HK-2 (cell line): ENCODE results near the gene BCR.

ENCODE experiments used
- DNase-seq: peaks from one replicate; pipeline ENCODE4 v3.0.0-alpha.2; 2018; ENCODE audit not compliant: unreplicated experiment

The BCR gene

GRCh38 chr22:23276656-23277582 is 96.6 kb downstream of the BCR start:
- DNase-seq: no peak

- no peak for DNase-seq
Observed at GRCh38 chr22:23277583-23278295, 97.4 kb downstream of the BCR start.

- DNase-seq: no peak
Observed at GRCh38 chr22:23278883-23279675, 98.8 kb downstream of the BCR start.

- no peak for DNase-seq
Observed at GRCh38 chr22:23279781-23280180, 99.5 kb downstream of the BCR start.

- DNase-seq: no peak
Observed at GRCh38 chr22:23280356-23281052, 100.2 kb downstream of the BCR start.

GRCh38 chr22:23281053-23281405 is 100.7 kb downstream of the BCR start:
- no peak for DNase-seq

GRCh38 chr22:23281406-23282088 is 101.2 kb downstream of the BCR start:
- peak; percentile 88 for DNase-seq

- peak; percentile 92 for DNase-seq
Observed at GRCh38 chr22:23282089-23282501, 101.8 kb downstream of the BCR start.

GRCh38 chr22:23282516-23282915 is 102.2 kb downstream of the BCR start:
- no peak for DNase-seq

GRCh38 chr22:23282986-23283385 is 102.7 kb downstream of the BCR start:
- no peak for DNase-seq

GRCh38 chr22:23283591-23284503 is 103.5 kb downstream of the BCR start:
- no peak for DNase-seq

- DNase-seq: no peak
Observed at GRCh38 chr22:23284504-23285033, 104.3 kb downstream of the BCR start.

- DNase-seq: no peak
Observed at GRCh38 chr22:23285236-23285635, 104.9 kb downstream of the BCR start.

GRCh38 chr22:23285734-23286133 is 105.4 kb downstream of the BCR start:
- DNase-seq: peak; percentile 88

- DNase-seq: no peak
Observed at GRCh38 chr22:23286296-23286695, 106.0 kb downstream of the BCR start.

- no peak for DNase-seq
Observed at GRCh38 chr22:23287136-23288095, 107.1 kb downstream of the BCR start.

GRCh38 chr22:23288301-23289129 is 108.2 kb downstream of the BCR start:
- no peak for DNase-seq

GRCh38 chr22:23289130-23289503 is 108.8 kb downstream of the BCR start:
- DNase-seq: no peak
